Activated naive CD8-positive, alpha-beta T cell treated with anti-CD3 and anti-CD28 coated beads for 36 hours (primary cell): ENCODE measurements around the gene EXPH5. TPM values are rescaled to one million over a fixed set of nuclear protein-coding genes. Genes with fewer than 3 reads are reported as not detected.

Experiments used
- DNase-seq: peaks from one replicate; pipeline ENCODE4 v3.0.0; 2021
- H3K27ac Mint-ChIP-seq: one replicate; pipeline ENCODE4 v1.8.0; 2022; ENCODE audit warnings: mild to moderate bottlenecking, moderate library complexity, mixed read lengths
- H3K27me3 Mint-ChIP-seq: one replicate; pipeline ENCODE4 v1.8.0; 2022; ENCODE audit warnings: mild to moderate bottlenecking, mixed read lengths
- H3K36me3 Mint-ChIP-seq: one replicate; pipeline ENCODE4 v1.8.0; 2021; ENCODE audit warnings: mild to moderate bottlenecking, mixed read lengths
- H3K4me1 Mint-ChIP-seq: one replicate; pipeline ENCODE4 v1.8.0; 2021; ENCODE audit warnings: mixed read lengths
- H3K4me3 Mint-ChIP-seq: one replicate; pipeline ENCODE4 v1.8.0; 2022; ENCODE audit warnings: mild to moderate bottlenecking, moderate library complexity, mixed read lengths
- H3K9me3 Mint-ChIP-seq: one replicate; pipeline ENCODE4 v1.8.0; 2022; ENCODE audit warnings: mixed read lengths
- total RNA-seq, 2 experiments: library from RNA; stranded (reverse); gene quantifications; one replicate each; pipeline ENCODE4 v1.2.3, GENCODE V29; 2021

EXPH5 gene
- total RNA-seq, 2 experiments from 2014 or later: 2.5 to 3.1 TPM

DNA sequence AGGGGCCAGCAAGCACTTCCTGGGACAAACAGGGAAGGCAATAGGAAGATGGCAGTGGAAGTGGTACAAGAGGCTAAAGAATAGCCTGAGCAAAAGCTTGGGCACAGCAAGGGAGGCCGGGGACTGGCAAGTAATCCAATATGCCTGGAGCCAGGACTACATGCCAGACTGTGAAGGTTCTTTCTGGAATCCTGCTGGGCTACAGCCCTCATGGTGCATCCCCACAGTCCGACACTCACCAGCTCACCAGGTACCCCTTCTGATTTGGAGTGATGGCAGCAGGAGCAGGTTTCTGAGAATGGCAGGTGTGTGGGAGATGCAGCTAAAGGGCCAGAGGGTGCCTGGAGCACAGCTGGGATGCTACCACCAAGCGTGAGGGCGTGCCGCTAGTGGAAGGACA is 63.1 kb downstream of the EXPH5 start:
- Mint-ChIP-seq H3K27me3 (no peaks in the 10 kb centered on the region), H3K36me3 (peaks cover 6% of the 10 kb centered on the region), H3K27ac (no peak overlapping the region), H3K4me1 (no peaks in the 10 kb centered on the region), H3K4me3 (no peak overlapping the region), H3K9me3 (no peaks in the 10 kb centered on the region)
- DNase-seq: no peak

DNA sequence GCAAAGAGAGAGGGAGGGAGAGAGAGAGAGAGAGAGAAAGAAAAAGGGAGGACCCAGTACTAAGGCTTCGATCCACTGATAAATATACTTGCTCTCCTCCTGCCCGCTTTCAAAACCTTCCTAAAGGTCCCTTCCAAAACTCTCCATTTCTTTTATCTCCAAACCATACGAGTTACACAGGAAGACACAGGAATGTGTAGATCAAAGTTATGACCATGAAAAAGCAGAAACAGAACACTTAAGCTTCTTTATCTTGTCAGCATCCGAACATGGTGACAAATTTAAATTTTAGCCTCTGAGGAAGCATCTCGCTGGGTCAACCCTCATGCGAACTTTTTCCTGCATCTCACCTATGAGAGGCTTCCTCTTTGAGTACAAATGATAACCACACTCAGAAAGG is 66.2 kb downstream of the EXPH5 start:
- Mint-ChIP-seq H3K27ac (no peak overlapping the region), H3K4me3 (no peak overlapping the region), H3K36me3 (peaks cover 3% of the 10 kb centered on the region), H3K9me3 (peaks cover 3% of the 10 kb centered on the region), H3K27me3 (no peaks in the 10 kb centered on the region), H3K4me1 (no peaks in the 10 kb centered on the region)
- no peak for DNase-seq

DNA sequence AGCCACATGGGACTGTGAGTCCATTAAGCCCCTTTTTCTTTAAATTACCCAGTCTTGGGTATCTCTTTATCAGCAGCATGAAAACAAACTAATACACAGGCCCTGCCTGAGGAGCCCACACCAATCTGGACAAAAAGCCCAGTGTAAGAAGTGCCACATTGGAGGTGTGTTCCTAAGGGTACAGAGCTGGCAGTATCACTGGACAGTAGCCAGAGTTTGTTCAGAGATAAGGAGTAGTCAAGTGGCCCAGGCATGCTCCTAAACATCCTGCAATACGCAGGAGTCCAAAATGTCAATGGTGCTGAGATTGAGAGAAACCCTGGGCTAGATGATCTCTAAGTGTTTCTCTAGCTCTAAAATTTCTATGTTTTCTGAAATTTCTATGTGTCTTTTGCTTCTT is 68.4 kb downstream of the EXPH5 start:
- Mint-ChIP-seq H3K4me1 (no peaks in the 10 kb centered on the region), H3K36me3 (peaks cover 3% of the 10 kb centered on the region), H3K9me3 (peaks cover 3% of the 10 kb centered on the region), H3K27me3 (no peaks in the 10 kb centered on the region), H3K27ac (no peak overlapping the region), H3K4me3 (no peak overlapping the region)
- no peak for DNase-seq

DNA sequence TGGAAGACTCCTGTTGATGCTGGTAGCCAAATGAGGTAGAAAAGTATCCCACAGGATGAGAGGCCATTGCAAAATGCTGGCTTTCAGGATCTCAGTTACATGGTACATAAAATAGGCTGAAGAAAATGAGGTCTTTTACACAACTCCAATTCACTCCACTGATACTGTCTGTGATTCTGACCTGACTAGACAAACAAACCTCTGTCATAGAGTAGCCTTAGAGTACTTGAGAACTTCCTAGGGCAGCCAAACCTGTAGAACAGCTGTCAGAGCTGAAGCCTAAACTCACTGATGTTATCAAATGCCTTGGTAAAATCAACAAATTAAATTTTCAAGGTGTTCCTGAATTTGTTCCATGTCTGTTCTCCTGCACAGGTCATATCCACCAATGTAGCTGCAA is 69.1 kb downstream of the EXPH5 start:
- Mint-ChIP-seq H3K9me3 (peaks cover 3% of the 10 kb centered on the region), H3K27ac (no peak overlapping the region), H3K4me3 (no peak overlapping the region), H3K36me3 (peaks cover 3% of the 10 kb centered on the region), H3K4me1 (no peaks in the 10 kb centered on the region), H3K27me3 (no peaks in the 10 kb centered on the region)
- no peak for DNase-seq

DNA sequence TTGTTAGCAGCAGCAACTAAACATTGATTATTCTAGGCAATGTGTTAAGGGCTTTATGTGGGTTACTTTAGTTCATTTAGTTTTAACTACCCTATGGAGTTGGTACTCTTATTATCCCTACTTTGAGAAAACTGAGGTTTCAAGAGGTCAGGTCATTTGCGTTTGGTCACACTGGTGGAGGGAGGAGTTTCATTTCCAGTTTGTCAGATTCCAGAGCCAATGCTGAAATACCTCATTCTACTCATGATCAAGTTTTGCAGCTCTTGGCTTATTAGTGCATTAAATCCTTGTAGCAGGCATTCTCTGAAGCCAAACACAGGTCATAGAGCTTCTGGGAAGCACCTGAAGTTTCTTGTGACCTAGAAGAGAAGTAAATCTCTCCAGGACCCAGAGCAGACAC is 71.2 kb downstream of the EXPH5 start:
- H3K4me1 Mint-ChIP-seq: no peaks in the 10 kb centered on the region

DNA sequence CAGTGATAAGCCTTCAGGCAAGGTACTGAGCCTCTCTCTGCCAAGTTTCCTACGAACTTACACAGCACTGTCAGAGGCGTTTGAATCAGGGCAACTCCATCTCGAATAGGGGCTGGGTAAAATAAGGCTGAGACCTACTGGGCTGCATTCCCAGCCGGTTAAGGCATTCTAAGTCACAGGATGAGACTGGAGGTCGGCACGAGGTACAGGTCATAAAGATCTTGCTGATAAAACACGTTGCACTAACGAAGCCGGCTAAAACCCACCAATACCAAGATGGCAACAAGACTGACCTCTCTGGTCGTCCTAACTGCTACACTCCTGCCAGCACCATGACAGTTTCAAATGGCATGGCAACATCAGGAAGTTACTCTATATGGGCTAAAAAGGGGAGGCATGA is 75.0 kb downstream of the EXPH5 start:
- no peaks in the 10 kb centered on the region for H3K9me3 Mint-ChIP-seq
- H3K4me3 Mint-ChIP-seq: no peak overlapping the region
- no peaks in the 10 kb centered on the region for H3K4me1 Mint-ChIP-seq
- no peaks in the 10 kb centered on the region for H3K27me3 Mint-ChIP-seq
- H3K27ac Mint-ChIP-seq: no peak overlapping the region
- no peak for DNase-seq
- peaks cover 12% of the 10 kb centered on the region for H3K36me3 Mint-ChIP-seq

More for the DNA sequence above, 71.2 kb downstream of the EXPH5 start:
- Mint-ChIP-seq H3K27me3 (no peaks in the 10 kb centered on the region), H3K4me3 (no peak overlapping the region), H3K9me3 (peaks cover 3% of the 10 kb centered on the region), H3K27ac (no peak overlapping the region), H3K36me3 (peaks cover 3% of the 10 kb centered on the region)
- no peak for DNase-seq

DNA sequence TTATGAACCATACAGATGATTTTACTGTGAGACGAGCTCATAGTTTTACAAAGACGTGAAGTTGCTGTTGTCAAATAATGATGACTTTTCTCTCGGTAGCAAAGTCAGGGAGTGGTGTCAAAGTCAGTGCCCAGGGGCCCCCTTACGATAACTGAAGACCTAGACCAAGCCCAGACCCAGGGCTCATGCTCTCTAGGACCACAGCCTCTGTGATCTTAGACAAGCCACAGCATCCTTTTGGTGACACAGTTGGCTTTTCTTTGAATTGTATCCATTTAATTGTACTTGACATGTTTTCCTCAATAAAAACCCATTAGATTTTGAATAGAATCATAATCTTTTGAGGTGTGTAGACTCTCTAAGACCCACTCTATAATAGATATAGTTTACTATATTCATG is 77.4 kb downstream of the EXPH5 start:
- H3K9me3 Mint-ChIP-seq: no peaks in the 10 kb centered on the region
- no peaks in the 10 kb centered on the region for H3K4me1 Mint-ChIP-seq
- no peak overlapping the region for H3K4me3 Mint-ChIP-seq
- H3K27me3 Mint-ChIP-seq: no peaks in the 10 kb centered on the region
- no peak overlapping the region for H3K27ac Mint-ChIP-seq
- peaks cover 12% of the 10 kb centered on the region for H3K36me3 Mint-ChIP-seq
- DNase-seq: no peak

DNA sequence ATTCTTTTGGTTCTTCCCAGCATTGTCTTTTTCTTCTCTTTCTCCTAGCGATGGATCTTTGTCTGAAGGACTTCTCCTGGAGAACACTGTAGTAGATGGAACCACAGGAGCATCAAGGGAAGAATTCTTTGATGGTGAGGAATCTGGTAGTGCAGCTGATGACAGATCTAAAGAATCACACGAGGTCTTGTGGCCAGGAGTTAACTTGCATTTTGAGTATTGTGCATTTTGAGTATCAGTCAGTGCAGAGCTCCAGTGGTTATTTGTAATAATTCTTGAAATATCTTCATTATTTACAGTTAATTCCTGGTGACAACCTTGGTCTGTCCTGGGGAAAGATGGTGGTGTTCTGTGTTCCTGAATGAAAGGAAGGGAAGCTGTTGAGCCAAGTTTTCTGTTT is 80.9 kb downstream of the EXPH5 start:
- Mint-ChIP-seq H3K27ac (no peak overlapping the region), H3K4me1 (no peaks in the 10 kb centered on the region), H3K36me3 (peaks cover 12% of the 10 kb centered on the region), H3K9me3 (no peaks in the 10 kb centered on the region), H3K4me3 (no peak overlapping the region), H3K27me3 (no peaks in the 10 kb centered on the region)
- DNase-seq: no peak

DNA sequence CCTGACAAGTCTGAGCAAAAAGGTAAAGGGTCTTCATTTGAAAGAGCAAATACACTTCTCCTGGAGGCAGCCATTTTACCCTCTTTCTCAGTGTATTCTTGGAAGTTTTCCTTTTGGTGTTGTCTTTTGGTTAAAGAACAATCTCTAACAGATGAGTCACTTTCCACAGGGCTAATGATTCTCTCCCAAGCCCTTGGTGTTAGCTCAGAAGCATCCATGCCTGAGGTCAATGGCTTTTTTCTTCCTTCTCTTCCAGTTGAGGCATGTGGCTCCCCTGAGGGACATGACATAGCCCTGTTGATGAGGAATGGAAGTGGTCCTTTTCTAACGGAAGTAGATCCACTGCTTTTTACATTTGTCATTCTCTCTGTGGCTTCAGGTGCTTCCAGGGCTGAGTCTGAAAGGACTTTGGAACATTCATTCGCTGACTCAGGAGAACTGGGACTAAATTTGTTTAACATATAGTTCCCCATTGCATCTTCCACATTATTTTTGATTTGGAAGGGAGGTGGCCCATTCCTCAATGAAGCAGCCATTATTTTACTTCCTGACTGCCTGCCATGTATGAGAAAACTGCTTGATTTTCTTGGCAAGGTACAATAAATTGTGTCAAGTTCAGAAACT is 81.6 kb downstream of the EXPH5 start:
- no peak for DNase-seq
- no peaks in the 10 kb centered on the region for H3K4me1 Mint-ChIP-seq
- no peaks in the 10 kb centered on the region for H3K9me3 Mint-ChIP-seq
- no peaks in the 10 kb centered on the region for H3K27me3 Mint-ChIP-seq
- no peak overlapping the region for H3K4me3 Mint-ChIP-seq
- peaks cover 12% of the 10 kb centered on the region for H3K36me3 Mint-ChIP-seq
- H3K27ac Mint-ChIP-seq: no peak overlapping the region

DNA sequence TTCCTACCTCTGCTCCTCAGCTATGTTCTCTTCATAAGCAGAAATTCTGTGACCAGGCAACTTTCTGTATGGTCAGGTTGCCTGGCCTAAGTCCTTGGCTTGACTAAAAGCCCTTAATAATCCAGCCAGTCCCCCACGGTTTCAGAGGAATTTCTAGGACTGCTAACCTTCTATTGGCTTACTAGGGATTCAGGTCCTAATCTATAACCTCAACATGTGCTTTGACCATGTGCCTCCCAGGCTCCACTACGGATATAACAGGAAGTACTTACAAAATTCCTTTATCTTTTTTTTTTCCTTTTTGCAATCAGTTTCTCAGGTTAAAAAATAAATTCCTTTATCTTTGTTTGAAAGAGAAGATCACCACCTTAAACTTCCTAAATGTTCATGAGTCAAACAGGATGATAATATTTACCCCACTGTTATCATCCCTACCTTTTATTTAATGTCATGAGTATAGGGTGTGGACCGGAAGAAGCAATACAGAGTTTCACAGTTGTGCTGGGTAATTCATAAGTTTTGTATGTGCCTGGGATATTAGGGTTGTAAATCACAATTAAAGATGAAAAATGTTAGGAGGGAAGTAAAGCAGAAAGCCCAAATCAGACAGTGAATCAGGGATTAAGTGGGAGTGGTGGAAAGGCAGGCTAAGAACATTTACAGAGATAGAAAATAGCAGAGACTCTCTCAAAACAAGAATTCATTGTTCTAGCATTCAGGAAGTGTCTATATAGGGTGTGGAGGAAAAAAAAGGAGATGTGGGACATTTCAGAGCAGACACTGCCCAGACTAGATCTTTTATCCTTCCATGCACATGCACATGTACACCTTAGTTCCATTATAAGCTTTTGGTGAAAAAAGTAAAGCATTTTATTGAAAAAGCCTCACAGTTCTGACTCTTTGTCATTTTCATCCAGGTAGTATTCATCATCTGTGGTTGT is 84.6 kb downstream of the EXPH5 start:
- Mint-ChIP-seq H3K27ac (no peak overlapping the region), H3K27me3 (no peaks in the 10 kb centered on the region), H3K4me1 (no peaks in the 10 kb centered on the region), H3K9me3 (no peaks in the 10 kb centered on the region), H3K4me3 (no peak overlapping the region), H3K36me3 (peaks cover 2% of the 10 kb centered on the region)
- no peak for DNase-seq

DNA sequence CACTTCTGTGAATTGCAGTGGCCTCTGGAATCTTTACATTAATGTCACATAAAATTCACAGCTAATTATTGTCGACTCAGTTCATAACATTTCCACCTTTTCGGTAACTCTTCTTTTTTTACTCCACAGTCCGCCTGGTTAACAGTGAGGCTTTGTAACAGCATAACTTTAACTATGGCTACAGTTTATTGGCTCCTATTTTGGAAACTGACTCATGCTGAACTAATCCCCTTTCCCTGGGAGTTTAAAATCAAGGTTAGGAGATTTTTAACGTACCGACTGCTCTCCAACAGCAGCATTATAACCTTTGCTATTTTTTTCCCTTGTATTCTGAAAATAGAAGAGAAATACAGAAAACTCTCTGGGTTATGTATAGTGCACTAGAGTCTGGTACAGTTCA is 92.2 kb downstream of the EXPH5 start:
- no peaks in the 10 kb centered on the region for H3K27me3 Mint-ChIP-seq
- DNase-seq: no peak
- H3K4me3 Mint-ChIP-seq: no peak overlapping the region
- H3K9me3 Mint-ChIP-seq: no peaks in the 10 kb centered on the region
- no peak overlapping the region for H3K27ac Mint-ChIP-seq
- peaks cover 5% of the 10 kb centered on the region for H3K36me3 Mint-ChIP-seq
- peaks cover 15% of the 10 kb centered on the region for H3K4me1 Mint-ChIP-seq

DNA sequence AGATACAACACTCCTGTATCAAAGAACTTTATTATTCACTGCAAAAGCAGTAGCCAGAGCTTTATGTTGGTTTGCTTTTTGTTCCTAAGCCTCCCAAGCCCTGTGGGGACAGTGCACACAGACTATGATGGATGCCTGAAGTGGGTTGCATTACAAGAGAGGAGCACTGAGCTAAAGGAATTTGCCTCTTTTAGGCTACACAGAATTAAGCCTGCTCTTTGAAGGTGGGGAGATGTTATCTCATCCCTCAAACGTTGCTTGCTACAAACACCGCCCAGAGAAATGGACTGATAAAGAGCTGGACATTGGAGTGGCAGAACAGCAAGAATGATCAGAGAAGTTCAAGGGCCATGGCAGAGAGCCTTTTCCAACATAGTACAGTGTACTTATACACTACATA is 92.8 kb downstream of the EXPH5 start:
- Mint-ChIP-seq H3K36me3 (peaks cover 8% of the 10 kb centered on the region), H3K4me1 (peaks cover 20% of the 10 kb centered on the region), H3K27ac (no peak overlapping the region), H3K4me3 (no peak overlapping the region), H3K9me3 (no peaks in the 10 kb centered on the region), H3K27me3 (no peaks in the 10 kb centered on the region)
- DNase-seq: no peak

DNA sequence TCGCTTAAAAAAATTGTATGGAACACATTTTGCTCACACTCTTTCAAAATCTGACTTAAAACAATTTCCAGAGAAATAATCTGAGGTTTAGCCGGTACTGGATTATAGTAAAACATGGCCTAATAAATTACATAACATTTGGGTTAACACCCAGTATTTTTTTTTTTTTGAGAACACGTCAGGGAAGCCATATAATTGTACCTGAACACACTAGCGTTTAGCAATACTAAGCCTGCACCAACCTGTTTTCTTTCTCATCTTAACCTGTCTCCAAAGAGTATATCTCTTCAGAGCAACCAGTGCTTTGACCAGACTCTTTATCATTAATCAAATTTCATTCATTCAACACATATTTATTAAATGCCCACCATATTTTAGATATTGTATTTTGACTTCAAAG is 93.4 kb downstream of the EXPH5 start:
- no peaks in the 10 kb centered on the region for H3K9me3 Mint-ChIP-seq
- H3K4me1 Mint-ChIP-seq: peaks cover 20% of the 10 kb centered on the region
- H3K4me3 Mint-ChIP-seq: no peak overlapping the region
- DNase-seq: no peak
- H3K27me3 Mint-ChIP-seq: no peaks in the 10 kb centered on the region
- no peak overlapping the region for H3K27ac Mint-ChIP-seq
- peaks cover 10% of the 10 kb centered on the region for H3K36me3 Mint-ChIP-seq

DNA sequence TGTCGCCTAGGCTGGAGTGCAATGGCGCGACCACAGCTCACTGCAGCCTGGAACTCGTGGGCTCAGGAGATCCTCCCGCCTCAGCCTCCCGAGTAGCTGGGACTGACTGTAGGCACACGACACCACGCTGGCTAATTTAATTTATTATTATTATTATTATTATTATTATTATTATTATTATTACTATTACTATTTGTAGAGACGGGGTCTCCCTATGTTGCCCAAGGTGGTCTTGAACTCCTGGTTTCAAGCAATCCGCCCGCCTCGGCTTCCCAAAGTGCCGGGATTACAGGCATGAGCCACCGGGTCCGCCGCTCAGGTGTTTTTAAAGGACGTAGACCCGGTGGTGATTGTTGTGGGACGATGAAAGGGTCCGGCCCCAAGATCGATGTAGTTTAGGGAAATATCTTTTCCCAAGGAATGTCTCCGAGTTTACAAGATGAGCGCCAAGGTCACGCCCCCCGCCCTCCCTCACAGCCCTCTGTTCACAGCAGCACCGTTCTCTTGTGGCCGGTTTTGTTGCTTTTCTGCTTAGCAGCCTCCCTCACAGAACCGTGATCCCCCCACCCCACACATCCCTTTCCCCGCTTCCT is 94.7 kb downstream of the EXPH5 start:
- H3K36me3 Mint-ChIP-seq: peaks cover 18% of the 10 kb centered on the region
- no peak for DNase-seq
- H3K27ac Mint-ChIP-seq: peak overlapping the region; percentile 96
- peaks cover 23% of the 10 kb centered on the region for H3K4me1 Mint-ChIP-seq
- no peaks in the 10 kb centered on the region for H3K27me3 Mint-ChIP-seq
- H3K9me3 Mint-ChIP-seq: no peaks in the 10 kb centered on the region
- peak overlapping the region; percentile 89 for H3K4me3 Mint-ChIP-seq

DNA sequence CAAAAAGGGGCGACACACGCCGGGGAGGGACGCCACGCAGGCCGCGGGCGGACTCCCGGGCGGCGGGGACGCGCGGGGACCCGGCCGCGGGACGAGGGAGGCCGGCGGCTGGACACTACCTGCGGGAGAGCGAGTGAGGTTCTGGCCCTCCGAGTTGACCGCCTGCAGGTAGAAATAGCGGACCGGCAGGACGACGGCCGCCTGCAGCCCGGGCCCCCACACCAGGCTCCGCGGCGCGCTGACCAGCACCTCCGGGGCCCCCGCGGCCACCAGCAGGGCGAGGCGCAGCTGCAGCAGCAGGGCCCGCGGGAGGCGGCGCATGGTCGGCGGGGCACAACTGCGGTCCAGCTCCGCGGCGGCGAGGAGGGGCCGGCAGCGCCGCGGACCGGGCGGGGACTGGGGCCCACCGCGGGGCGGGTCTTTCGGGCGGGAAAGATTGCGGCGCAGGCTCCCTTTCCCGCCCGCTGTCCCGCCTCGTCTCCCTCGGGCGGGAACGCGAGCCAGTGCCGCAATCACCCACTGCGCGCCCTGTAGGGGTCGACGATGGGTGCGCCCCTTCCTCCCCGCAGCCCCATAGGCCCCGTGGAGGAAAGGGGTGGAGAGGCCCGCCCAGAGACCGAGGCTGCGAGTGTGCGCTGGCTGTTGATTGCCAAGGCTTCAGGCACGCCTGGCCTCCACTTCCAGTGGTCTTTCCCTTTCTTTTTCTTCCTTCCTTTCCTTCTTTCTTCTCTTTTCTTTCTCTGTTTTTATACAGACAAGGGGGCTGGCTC is 95.3 kb downstream of the EXPH5 start, which contains the start of gene POGLUT3:
POGLUT3 (minus strand) TSS at position 339 of the 770 bp plus-strand sequence; CDS start at position 321, 18 bp downstream.
- Mint-ChIP-seq H3K4me3 (peak within 1 kb of the TSS; percentile 90), H3K4me1 (peaks cover 23% of the 10 kb centered on the region), H3K9me3 (no peaks in the 10 kb centered on the region), H3K27me3 (no peaks in the 10 kb centered on the region), H3K36me3 (peaks cover 19% of the 10 kb centered on the region), H3K27ac (peak within 1 kb of the TSS; percentile 97)
- peak; percentile 61 for DNase-seq
